Stimulated activated CD8-positive, alpha-beta memory T cell treated with anti-CD3 and anti-CD28 coated beads, Interleukin-7, amount 100 ng/mL, for 1 hour (primary cell): ENCODE measurements around the gene MILR1.
A peak's percentile ranks its signal among the peaks of the same experiment; 100 is the strongest.

ENCODE experiments used
- DNase-seq, 2 donors: peaks; one replicate each; pipeline ENCODE4 v3.0.0-alpha.2; 2020; ENCODE audit warnings: low read depth in 2 of 2

The MILR1 gene

GRCh38 chr17:64503341-64503740, 54.4 kb downstream of the MILR1 start:
- no peak for DNase-seq

- DNase-seq = no peak
Measured at GRCh38 chr17:64503821-64504768, 55.2 kb downstream of the MILR1 start.

DNA sequence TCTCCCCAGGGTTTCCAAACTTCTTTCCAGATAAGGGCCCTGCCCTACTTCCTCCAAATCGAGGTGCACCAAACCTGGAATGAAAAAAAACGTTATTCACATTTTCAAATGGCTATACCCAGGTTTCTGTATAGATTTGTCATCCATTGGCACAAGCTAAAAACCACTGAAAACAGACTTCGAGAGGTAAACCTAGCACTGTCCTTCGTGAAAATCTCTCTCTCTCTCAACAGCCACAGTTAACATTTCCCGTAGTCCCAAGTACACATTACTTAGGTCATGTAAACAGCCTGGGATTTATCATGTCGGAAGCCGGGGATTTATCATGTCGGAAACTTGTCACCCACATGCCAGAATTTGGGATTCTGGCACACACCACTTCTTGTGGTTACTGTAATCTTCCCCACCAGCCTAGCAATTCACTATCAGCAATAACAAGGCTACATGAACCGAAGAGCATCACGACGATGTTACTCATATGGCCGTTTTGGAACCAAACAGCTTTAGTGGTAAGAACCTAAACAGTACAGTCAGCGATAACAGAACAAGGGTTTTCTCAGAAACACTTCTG, 55.9 kb downstream of the MILR1 start:
- DNase-seq = no peak

GRCh38 chr17:64505340-64506200, 56.7 kb downstream of the MILR1 start:
- DNase-seq = peak; percentile 71

DNA sequence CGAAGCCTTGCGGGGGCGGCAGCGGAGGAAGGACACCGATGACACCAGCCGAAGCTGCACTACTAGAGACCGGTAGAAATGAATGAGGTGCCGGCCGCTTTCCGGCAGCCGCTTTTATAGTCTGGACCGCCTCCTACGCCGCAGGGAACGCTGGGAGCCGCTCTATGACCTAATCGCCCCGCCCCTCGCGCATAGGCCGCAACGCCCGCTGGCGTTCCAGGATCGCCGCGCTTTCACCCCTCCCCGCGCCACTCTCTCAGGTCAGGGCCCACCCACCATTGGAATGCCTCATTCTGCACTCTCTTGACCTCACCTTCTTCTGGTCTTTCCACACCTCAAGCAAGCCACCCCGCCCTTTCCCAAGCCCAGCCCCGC, 57.3 kb downstream of the MILR1 start, which contains the start of gene DDX5:
Gene DDX5 (minus strand): TSS at position 89 of the 375 bp plus-strand sequence. CDS start 170 bp downstream, outside the sequence.
- peak; percentile 95 for DNase-seq

DNA sequence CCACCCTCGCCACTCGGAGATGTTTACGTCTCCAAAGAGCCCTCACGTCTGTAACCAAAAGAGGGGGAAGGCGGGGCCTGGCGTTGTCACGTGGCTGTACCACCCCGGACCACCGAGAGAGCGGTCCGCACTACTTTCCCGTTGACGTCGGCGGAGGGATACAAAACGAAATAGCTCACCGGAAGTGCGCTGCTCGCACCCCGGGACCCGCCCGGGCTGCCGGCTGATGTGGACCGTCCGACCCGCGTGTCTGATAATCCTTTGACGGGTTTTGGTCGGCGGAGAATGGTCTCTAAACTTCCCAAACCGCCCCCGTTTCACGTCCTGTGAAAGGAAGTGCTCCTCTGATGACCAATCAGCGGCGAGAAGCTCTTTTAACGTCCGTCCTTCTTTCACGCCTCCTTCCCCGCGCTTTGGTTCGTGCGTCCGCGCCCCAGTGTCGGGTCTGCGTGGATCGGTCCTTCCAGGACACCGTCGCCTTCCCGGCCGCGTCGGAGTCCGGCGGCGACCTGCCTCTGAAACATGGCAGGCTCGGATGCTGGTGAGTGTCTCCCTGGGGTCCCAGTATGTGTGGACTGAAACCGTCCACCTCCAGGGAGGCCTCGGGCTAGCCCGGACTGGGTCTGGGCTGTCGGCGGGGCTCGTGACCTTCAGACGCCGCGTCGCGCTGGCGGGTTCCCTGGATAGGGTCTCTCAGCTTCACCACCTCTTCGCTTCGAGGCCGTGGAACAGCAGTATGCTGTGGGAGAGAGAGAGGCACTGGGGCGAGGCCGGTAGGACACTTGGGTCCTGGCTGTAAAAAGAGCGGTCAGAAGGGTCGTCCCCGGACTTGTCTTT, 57.9 kb downstream of the MILR1 start, which contains the start of gene CEP95:
Gene CEP95 (plus strand): TSS at position 402 of the 837 bp plus-strand sequence. CDS start 121 bp downstream, at position 523.
- DNase-seq = peak; percentile 86 to 90

- peak in 1 of 2 donors; percentile 9 for DNase-seq
Measured at GRCh38 chr17:64507413-64507782, 58.5 kb downstream of the MILR1 start.

DNA sequence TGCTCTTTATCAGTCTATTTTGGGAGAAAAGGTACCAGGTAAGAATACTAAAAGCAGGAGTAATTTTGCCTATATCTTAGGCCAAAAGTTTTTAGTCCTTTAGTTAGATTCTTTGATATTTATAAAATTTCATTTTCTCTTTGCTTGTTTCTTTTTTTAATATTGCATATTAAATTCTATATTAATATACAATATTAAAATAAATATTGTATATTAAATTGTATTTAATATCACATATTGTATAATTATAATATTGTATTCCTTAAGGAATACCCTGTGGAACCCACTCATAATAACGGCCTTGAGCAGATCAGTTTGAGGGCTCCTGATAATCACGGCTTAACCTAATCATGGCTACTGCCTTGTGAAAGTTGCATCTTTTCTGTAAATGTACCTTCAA, 59.8 kb downstream of the MILR1 start:
- no peak for DNase-seq

DNA sequence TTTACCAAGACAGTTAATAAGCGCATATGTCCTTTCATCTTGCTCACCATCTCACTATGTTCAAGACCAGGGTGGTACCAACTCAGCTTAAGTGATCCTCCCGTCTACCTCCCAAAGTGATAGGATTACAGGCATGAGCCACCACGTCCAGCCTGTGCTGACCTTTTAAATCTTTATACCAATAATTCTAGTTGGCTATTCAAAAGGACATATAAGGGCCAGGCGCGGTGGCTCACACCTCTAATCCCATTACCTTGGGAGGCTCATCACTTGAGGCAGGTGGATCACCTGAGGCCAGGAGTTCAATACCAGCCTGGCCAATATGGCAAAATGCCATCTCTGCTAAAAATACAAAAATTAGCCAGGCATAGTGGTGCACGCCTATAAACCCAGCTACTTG, 60.3 kb downstream of the MILR1 start:
- no peak for DNase-seq

GRCh38 chr17:64515419-64515818, 66.5 kb downstream of the MILR1 start:
- no peak for DNase-seq

GRCh38 chr17:64515829-64516228, 66.9 kb downstream of the MILR1 start:
- DNase-seq = no peak
